ENCODE data around the gene PBX2. TPM values are rescaled to one million over a fixed set of nuclear protein-coding genes. Genes with fewer than 3 reads are reported as not detected.

The PBX2 gene
- total and polyA plus RNA-seq, 12 donors = 25.6 to 55.4 (median 44.1) TPM

GRCh38 chr6:32181915-32182529 lies 8.0 kb downstream of the PBX2 start:
- WGBS, 2 donors = 70 to 87% methylated on average over 10 of the region's 10 CpGs
- H3K4me1 ChIP-seq = peaks cover 16 to 83% (median 59%) of the 10 kb centered on the region in 9 donors
- H3K4me3 ChIP-seq = no peak overlapping the region
- ATAC-seq (no peak), DNase-seq (no peak)
- no peak for TF ChIP-seq CTCF (IDR thresholded peaks at IDR 0.05)
- H3K27me3 ChIP-seq = no peaks in the 10 kb centered on the region
- peak overlapping the region in 8 of 10 donors; percentile 19 to 99 (median 61) for H3K27ac ChIP-seq
- intact Hi-C loops (cut with DNase I) = no loop called here
- H3K36me3 ChIP-seq = peaks cover 0 to 62% (median 15%) of the 10 kb centered on the region in 9 donors
- H3K9me3 ChIP-seq = no peaks in the 10 kb centered on the region

GRCh38 chr6:32181148-32181702 lies 8.8 kb downstream of the PBX2 start:
- peaks cover 16 to 83% (median 58%) of the 10 kb centered on the region in 9 donors for H3K4me1 ChIP-seq
- no peak for DNase-seq
- H3K4me3 ChIP-seq = no peak overlapping the region
- no peaks in the 10 kb centered on the region for H3K9me3 ChIP-seq
- intact Hi-C loops (cut with DNase I) = no loop called here
- H3K36me3 ChIP-seq = peaks cover 0 to 54% (median 11%) of the 10 kb centered on the region in 9 donors
- TF ChIP-seq CTCF (IDR thresholded peaks at IDR 0.05) = no peak
- no peak for ATAC-seq
- H3K27ac ChIP-seq = peak overlapping the region in 4 of 10 donors; percentile 5 to 99 (median 59)
- 85 to 90% methylated on average over 15 of the region's 15 CpGs for WGBS, 2 donors
- no peaks in the 10 kb centered on the region for H3K27me3 ChIP-seq

- Histone ChIP-seq H3K9me3 (no peaks in the 10 kb centered on the region), H3K4me3 (peak overlapping the region in 6 of 10 donors; percentile 67 to 91 (median 87)), H3K27me3 (no peaks in the 10 kb centered on the region), H3K36me3 (peaks cover 0 to 47% (median 11%) of the 10 kb centered on the region in 9 donors), H3K27ac (peak overlapping the region in 8 of 10 donors; percentile 93 to 98 (median 94)), H3K4me1 (peaks cover 14 to 81% (median 62%) of the 10 kb centered on the region in 9 donors)
- 54 to 55% methylated on average over 10 of the region's 10 CpGs for WGBS, 2 donors
- intact Hi-C loops (cut with DNase I) = loop anchor here in 4 of 10 donors (2.0 to 10.0 kb wide), 3 partner anchors 15 to 1025 kb away; partner anchors contain the start of genes ATF6B (in 3 of the 4), HSD17B8 (in 1 of the 4), RING1 (in 1 of the 4) and RXRB (in 1 of the 4)
- DNase-seq = no peak
- no peak for TF ChIP-seq CTCF (IDR thresholded peaks at IDR 0.05)
- no peak for ATAC-seq
Measured at GRCh38 chr6:32179766-32180405, 10.1 kb downstream of the PBX2 start.

Measured in heart right ventricle (tissue), 16 donors.